ENCODE measurements around the gene MMP10. TPM values are rescaled to one million over a fixed set of nuclear protein-coding genes. Genes with fewer than 3 reads are reported as not detected.
A peak's percentile ranks its signal among the peaks of the same experiment; 100 is the strongest.

MMP10 gene
- total and polyA plus RNA-seq, 2 experiments from 2014 or later = 0.10 TPM; not detected in 1

DNA sequence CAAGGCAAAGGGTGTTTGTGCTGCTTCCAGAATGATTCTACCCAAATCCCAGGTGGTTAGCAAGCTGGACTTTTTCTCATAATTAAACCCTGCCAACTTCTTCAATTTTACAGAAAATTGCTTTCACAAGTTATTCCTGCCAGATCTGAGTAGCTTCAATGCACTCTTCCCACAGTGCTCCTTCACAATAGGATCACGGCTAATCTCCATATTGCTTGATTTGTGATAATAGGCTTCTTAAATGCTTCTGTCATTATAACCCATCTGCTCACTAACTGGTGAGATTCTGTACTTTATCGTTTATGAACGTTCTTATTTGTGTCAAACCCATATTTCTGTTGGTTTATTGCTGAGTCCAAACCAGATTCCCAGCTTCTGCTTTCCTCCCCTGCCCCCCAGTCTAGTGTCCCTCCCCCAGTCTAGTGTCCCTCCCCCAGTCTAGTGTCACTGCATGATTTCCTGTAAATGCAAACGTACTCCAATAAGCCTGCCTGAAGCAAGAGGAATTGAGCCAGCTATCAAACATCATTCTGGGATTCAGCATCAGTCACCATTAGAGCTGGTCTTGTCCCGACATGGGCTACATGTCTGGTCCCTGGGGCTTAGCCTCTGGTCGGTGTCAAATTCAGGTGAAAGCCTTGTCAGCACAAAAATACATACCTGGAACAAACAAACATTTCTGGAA, 49.0 kb upstream of the MMP10 start:
- H3K27me3 ChIP-seq (ENCODE audit: insufficient read depth) = no peaks in the 10 kb centered on the region
- no peaks in the 10 kb centered on the region for H3K36me3 ChIP-seq (ENCODE audit: insufficient read depth)
- DNase-seq (ENCODE audit: low spot score) (peak; percentile 24), ATAC-seq (no peak)
- peaks cover 12% of the 10 kb centered on the region for H3K36me3 Mint-ChIP-seq (ENCODE audit: low read depth)
- no peaks in the 10 kb centered on the region for H3K79me2 ChIP-seq (replicated peaks; ENCODE audit: insufficient read depth)
- H2AFZ ChIP-seq = peak overlapping the region; percentile 40; the same call in 1 of the 2 replicates
- H3K27ac Mint-ChIP-seq = no peak overlapping the region
- no peaks in the 10 kb centered on the region for H3K27me3 Mint-ChIP-seq (ENCODE audit: insufficient read depth, low read depth, poor library complexity)
- H3K4me2 ChIP-seq = no peak overlapping the region
- TF ChIP-seq CREB1 (CRISPR knock-in tag; IDR thresholded peaks at IDR 0.05; ENCODE audit: low read depth) (no peak), ZNF331 (CRISPR knock-in tag; IDR thresholded peaks at IDR 0.05; ENCODE audit: low read depth) (no peak), JUNB (IDR thresholded peaks at IDR 0.05; ENCODE audit: unreplicated experiment) (no peak), ZNF114 (CRISPR knock-in tag; IDR thresholded peaks at IDR 0.05) (no peak), EZH2phosphoT487 (IDR thresholded peaks at IDR 0.05; ENCODE audit: unreplicated experiment) (no peak), NANOG (IDR thresholded peaks at IDR 0.05; ENCODE audit: borderline replicate concordance) (no peak), POLR2AphosphoS5 (IDR thresholded peaks at IDR 0.05; ENCODE audit: low read depth) (no peak), EZH2 (IDR thresholded peaks at IDR 0.05; ENCODE audit: low read depth, unreplicated experiment) (no peak), STAT1 (IDR thresholded peaks at IDR 0.05; ENCODE audit: unreplicated experiment) (no peak)
- TF ChIP-seq, protein P1, sequence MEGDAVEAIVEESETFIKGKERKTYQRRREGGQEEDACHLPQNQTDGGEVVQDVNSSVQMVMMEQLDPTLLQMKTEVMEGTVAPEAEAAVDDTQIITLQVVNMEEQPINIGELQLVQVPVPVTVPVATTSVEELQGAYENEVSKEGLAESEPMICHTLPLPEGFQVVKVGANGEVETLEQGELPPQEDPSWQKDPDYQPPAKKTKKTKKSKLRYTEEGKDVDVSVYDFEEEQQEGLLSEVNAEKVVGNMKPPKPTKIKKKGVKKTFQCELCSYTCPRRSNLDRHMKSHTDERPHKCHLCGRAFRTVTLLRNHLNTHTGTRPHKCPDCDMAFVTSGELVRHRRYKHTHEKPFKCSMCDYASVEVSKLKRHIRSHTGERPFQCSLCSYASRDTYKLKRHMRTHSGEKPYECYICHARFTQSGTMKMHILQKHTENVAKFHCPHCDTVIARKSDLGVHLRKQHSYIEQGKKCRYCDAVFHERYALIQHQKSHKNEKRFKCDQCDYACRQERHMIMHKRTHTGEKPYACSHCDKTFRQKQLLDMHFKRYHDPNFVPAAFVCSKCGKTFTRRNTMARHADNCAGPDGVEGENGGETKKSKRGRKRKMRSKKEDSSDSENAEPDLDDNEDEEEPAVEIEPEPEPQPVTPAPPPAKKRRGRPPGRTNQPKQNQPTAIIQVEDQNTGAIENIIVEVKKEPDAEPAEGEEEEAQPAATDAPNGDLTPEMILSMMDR (conservative IDR thresholded peaks at IDR 0.05; ENCODE audit: low read depth in 2 of 2) = no peak
- TF ChIP-seq, protein P2, sequence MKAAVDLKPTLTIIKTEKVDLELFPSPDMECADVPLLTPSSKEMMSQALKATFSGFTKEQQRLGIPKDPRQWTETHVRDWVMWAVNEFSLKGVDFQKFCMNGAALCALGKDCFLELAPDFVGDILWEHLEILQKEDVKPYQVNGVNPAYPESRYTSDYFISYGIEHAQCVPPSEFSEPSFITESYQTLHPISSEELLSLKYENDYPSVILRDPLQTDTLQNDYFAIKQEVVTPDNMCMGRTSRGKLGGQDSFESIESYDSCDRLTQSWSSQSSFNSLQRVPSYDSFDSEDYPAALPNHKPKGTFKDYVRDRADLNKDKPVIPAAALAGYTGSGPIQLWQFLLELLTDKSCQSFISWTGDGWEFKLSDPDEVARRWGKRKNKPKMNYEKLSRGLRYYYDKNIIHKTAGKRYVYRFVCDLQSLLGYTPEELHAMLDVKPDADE (IDR thresholded peaks at IDR 0.05) = no peak
- TF ChIP-seq, protein P3, sequence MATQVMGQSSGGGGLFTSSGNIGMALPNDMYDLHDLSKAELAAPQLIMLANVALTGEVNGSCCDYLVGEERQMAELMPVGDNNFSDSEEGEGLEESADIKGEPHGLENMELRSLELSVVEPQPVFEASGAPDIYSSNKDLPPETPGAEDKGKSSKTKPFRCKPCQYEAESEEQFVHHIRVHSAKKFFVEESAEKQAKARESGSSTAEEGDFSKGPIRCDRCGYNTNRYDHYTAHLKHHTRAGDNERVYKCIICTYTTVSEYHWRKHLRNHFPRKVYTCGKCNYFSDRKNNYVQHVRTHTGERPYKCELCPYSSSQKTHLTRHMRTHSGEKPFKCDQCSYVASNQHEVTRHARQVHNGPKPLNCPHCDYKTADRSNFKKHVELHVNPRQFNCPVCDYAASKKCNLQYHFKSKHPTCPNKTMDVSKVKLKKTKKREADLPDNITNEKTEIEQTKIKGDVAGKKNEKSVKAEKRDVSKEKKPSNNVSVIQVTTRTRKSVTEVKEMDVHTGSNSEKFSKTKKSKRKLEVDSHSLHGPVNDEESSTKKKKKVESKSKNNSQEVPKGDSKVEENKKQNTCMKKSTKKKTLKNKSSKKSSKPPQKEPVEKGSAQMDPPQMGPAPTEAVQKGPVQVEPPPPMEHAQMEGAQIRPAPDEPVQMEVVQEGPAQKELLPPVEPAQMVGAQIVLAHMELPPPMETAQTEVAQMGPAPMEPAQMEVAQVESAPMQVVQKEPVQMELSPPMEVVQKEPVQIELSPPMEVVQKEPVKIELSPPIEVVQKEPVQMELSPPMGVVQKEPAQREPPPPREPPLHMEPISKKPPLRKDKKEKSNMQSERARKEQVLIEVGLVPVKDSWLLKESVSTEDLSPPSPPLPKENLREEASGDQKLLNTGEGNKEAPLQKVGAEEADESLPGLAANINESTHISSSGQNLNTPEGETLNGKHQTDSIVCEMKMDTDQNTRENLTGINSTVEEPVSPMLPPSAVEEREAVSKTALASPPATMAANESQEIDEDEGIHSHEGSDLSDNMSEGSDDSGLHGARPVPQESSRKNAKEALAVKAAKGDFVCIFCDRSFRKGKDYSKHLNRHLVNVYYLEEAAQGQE (IDR thresholded peaks at IDR 0.05; ENCODE audit: unreplicated experiment) = no peak
- TF ChIP-seq, protein P4, sequence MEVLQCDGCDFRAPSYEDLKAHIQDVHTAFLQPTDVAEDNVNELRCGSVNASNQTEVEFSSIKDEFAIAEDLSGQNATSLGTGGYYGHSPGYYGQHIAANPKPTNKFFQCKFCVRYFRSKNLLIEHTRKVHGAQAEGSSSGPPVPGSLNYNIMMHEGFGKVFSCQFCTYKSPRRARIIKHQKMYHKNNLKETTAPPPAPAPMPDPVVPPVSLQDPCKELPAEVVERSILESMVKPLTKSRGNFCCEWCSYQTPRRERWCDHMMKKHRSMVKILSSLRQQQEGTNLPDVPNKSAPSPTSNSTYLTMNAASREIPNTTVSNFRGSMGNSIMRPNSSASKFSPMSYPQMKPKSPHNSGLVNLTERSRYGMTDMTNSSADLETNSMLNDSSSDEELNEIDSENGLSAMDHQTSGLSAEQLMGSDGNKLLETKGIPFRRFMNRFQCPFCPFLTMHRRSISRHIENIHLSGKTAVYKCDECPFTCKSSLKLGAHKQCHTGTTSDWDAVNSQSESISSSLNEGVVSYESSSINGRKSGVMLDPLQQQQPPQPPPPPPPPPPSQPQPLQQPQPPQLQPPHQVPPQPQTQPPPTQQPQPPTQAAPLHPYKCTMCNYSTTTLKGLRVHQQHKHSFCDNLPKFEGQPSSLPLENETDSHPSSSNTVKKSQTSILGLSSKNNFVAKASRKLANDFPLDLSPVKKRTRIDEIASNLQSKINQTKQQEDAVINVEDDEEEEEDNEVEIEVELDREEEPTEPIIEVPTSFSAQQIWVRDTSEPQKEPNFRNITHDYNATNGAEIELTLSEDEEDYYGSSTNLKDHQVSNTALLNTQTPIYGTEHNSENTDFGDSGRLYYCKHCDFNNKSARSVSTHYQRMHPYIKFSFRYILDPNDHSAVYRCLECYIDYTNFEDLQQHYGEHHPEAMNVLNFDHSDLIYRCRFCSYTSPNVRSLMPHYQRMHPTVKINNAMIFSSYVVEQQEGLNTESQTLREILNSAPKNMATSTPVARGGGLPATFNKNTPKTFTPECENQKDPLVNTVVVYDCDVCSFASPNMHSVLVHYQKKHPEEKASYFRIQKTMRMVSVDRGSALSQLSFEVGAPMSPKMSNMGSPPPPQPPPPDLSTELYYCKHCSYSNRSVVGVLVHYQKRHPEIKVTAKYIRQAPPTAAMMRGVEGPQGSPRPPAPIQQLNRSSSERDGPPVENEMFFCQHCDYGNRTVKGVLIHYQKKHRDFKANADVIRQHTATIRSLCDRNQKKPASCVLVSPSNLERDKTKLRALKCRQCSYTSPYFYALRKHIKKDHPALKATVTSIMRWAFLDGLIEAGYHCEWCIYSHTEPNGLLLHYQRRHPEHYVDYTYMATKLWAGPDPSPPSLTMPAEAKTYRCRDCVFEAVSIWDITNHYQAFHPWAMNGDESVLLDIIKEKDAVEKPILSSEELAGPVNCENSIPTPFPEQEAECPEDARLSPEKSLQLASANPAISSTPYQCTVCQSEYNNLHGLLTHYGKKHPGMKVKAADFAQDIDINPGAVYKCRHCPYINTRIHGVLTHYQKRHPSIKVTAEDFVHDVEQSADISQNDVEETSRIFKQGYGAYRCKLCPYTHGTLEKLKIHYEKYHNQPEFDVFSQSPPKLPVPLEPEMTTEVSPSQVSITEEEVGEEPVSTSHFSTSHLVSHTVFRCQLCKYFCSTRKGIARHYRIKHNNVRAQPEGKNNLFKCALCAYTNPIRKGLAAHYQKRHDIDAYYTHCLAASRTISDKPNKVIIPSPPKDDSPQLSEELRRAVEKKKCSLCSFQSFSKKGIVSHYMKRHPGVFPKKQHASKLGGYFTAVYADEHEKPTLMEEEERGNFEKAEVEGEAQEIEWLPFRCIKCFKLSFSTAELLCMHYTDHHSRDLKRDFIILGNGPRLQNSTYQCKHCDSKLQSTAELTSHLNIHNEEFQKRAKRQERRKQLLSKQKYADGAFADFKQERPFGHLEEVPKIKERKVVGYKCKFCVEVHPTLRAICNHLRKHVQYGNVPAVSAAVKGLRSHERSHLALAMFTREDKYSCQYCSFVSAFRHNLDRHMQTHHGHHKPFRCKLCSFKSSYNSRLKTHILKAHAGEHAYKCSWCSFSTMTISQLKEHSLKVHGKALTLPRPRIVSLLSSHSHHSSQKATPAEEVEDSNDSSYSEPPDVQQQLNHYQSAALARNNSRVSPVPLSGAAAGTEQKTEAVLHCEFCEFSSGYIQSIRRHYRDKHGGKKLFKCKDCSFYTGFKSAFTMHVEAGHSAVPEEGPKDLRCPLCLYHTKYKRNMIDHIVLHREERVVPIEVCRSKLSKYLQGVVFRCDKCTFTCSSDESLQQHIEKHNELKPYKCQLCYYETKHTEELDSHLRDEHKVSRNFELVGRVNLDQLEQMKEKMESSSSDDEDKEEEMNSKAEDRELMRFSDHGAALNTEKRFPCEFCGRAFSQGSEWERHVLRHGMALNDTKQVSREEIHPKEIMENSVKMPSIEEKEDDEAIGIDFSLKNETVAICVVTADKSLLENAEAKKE (CRISPR knock-in tag; IDR thresholded peaks at IDR 0.05) = no peak
- 0 out of 2 replicates have a peak, but pooled peaks cover 2% of the 10 kb centered on the region for H3K9me2 ChIP-seq (ENCODE audit: insufficient read depth)
- H3F3A ChIP-seq (replicated peaks; ENCODE audit: low read depth) = no peaks in the 10 kb centered on the region
- H3K4me3 Mint-ChIP-seq = no peak overlapping the region
- peaks cover 21% of the 10 kb centered on the region for H3K9me3 Mint-ChIP-seq
- H4K20me1 ChIP-seq (replicated peaks; ENCODE audit: insufficient read depth) = no peaks in the 10 kb centered on the region
- no peak overlapping the region for H3K4me3 ChIP-seq
- H3K4me1 Mint-ChIP-seq = peaks cover 8% of the 10 kb centered on the region; the same call in 2 of the 3 replicates
- no peaks in the 10 kb centered on the region for H3K4me1 ChIP-seq (ENCODE audit: insufficient read depth)
- no peak overlapping the region for H3K27ac ChIP-seq (ENCODE audit: low read depth)

Data from GM23338 (cell line).